A673 (cell line): Measurements from ENCODE around the gene ZNF441. TPM values are rescaled to one million over a fixed set of nuclear protein-coding genes. Genes with fewer than 3 reads are reported as not detected.
"Not testable (repeated sequence)": the region's sequence is repeated elsewhere in the genome, so short reads cannot be mapped to it uniquely, and the experiment has no call there.

Experiments
- BruUV-seq: library from RNA; stranded (reverse); fragments of 400-500 nt; replicated peaks from 2 replicates; lab custom pipeline; 2021; lab: Mats Ljungman, UMichigan
- CTCF ChIA-PET: fragments of 300-600 bp; sonication (Branson Sonifier 250); formaldehyde crosslinking; loops from one replicate; lab custom pipeline; 2022; ENCODE audit warnings: antibody characterized with exemption; lab: Charles Lee
- POLR2A ChIA-PET: fragments of 300-600 bp; sonication (Branson Sonifier 250); formaldehyde crosslinking; loops from one replicate; lab custom pipeline; 2022; ENCODE audit warnings: antibody characterized with exemption; ENCODE audit not compliant: low non-redundant PET; lab: Charles Lee
- DNase-seq: peaks from one replicate; pipeline ENCODE4 v3.0.0-alpha.2; 2015; ENCODE audit warnings: low spot score
- H3K27ac ChIP-seq: fragments of 200-600 bp; sonication (generic); 2 replicates; pipeline ENCODE4 v1.5.1; 2016; ENCODE audit warnings: mixed run types, low read depth, mild to moderate bottlenecking, mixed read lengths, antibody characterized with exemption, low read length; ENCODE audit not compliant: poor library complexity, severe bottlenecking
- H3K27me3 ChIP-seq: fragments of 200-600 bp; sonication (generic); replicated peaks from 2 replicates; pipeline ENCODE4 v1.6.1; 2017; ENCODE audit warnings: mixed run types, low read depth, mild to moderate bottlenecking, mixed read lengths, antibody characterized with exemption, low read length; ENCODE audit not compliant: insufficient read depth, poor library complexity
- H3K36me3 ChIP-seq: fragments of 200-600 bp; sonication (generic); 2 replicates; pipeline ENCODE4 v1.6.1; 2016; ENCODE audit warnings: mixed run types, mild to moderate bottlenecking, mixed read lengths, antibody characterized with exemption, low read length; ENCODE audit not compliant: insufficient read depth, poor library complexity, severe bottlenecking
- H3K4me1 ChIP-seq: fragments of 200-600 bp; sonication (generic); 2 replicates; pipeline ENCODE4 v1.6.1; 2017; ENCODE audit warnings: mixed run types, mild to moderate bottlenecking, mixed read lengths, antibody characterized with exemption, low read length; ENCODE audit not compliant: insufficient read depth, poor library complexity, severe bottlenecking
- H3K4me3 ChIP-seq: fragments of 200-600 bp; sonication (generic); 2 replicates; pipeline ENCODE4 v1.5.1; 2016; ENCODE audit warnings: low read depth, mixed run types, mild to moderate bottlenecking, mixed read lengths, low read length; ENCODE audit not compliant: poor library complexity, severe bottlenecking
- H3K9me3 ChIP-seq: fragments of 200-600 bp; sonication (generic); 2 replicates; pipeline ENCODE4 v1.6.1; 2016; ENCODE audit warnings: mixed run types, low read depth, mild to moderate bottlenecking, mixed read lengths, antibody characterized with exemption, low read length; ENCODE audit not compliant: poor library complexity, severe bottlenecking
- EZH2 ChIP-seq: fragments of 200-600 bp; sonication (generic); IDR thresholded peaks from 2 replicates; pipeline ENCODE4 v1.6.1; 2017; ENCODE audit warnings: borderline replicate concordance, low read depth, mild to moderate bottlenecking, mixed read lengths, antibody characterized with exemption, low read length; ENCODE audit not compliant: poor library complexity, severe bottlenecking
- intact Hi-C: fragments of 100-400 bp; cut with micrococcal nuclease; formaldehyde crosslinking; loops from one replicate; pipeline ENCODE4 v1.10.0; 2022; ENCODE audit not compliant: unreplicated experiment
- total RNA-seq: library from RNA; stranded (reverse); gene quantifications from 2 replicates; pipeline ENCODE4 v1.2.3, GENCODE V29; 2021
- TF ChIP-seq, protein P1 (sequence below): fragments of 300-800, 200-600 bp; sonication (generic); conservative IDR thresholded peaks from 2 replicates; pipeline ENCODE4 v1.5.1; 2017; ENCODE audit warnings: low read depth, mild to moderate bottlenecking, antibody characterized with exemption, low read length, moderate library complexity, mixed read lengths

The ZNF441 gene
- total RNA-seq, 1 experiment from 2014 or later = 3.7 TPM

- TF ChIP-seq, protein P1, sequence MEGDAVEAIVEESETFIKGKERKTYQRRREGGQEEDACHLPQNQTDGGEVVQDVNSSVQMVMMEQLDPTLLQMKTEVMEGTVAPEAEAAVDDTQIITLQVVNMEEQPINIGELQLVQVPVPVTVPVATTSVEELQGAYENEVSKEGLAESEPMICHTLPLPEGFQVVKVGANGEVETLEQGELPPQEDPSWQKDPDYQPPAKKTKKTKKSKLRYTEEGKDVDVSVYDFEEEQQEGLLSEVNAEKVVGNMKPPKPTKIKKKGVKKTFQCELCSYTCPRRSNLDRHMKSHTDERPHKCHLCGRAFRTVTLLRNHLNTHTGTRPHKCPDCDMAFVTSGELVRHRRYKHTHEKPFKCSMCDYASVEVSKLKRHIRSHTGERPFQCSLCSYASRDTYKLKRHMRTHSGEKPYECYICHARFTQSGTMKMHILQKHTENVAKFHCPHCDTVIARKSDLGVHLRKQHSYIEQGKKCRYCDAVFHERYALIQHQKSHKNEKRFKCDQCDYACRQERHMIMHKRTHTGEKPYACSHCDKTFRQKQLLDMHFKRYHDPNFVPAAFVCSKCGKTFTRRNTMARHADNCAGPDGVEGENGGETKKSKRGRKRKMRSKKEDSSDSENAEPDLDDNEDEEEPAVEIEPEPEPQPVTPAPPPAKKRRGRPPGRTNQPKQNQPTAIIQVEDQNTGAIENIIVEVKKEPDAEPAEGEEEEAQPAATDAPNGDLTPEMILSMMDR = no peak
- no peak for TF ChIP-seq EZH2
- H3K4me3 ChIP-seq = no peak overlapping the region
- CTCF ChIA-PET = no interaction called here
- no TSS peak for BruUV-seq
- no peaks in the 10 kb centered on the region for H3K27me3 ChIP-seq
- H3K9me3 ChIP-seq = peaks cover 4% of the 10 kb centered on the region
- no peaks in the 10 kb centered on the region for H3K36me3 ChIP-seq
- intact Hi-C loops = no loop called here
- DNase-seq = no peak
- no peak overlapping the region for H3K27ac ChIP-seq
- POLR2A ChIA-PET = no interaction called here
- no peaks in the 10 kb centered on the region for H3K4me1 ChIP-seq
Observed at GRCh38 chr19:11763611-11764010, 3.2 kb upstream of the ZNF441 start.

GRCh38 chr19:11767633-11768133 lies 883 bp downstream of the ZNF441 start:
- no peaks in the 10 kb centered on the region for H3K36me3 ChIP-seq
- peak; percentile 5 for DNase-seq
- TF ChIP-seq, protein P1 = no peak
- TF ChIP-seq EZH2 = no peak
- H3K27me3 ChIP-seq = no peaks in the 10 kb centered on the region
- ChIA-PET POLR2A (no interaction called here), CTCF (no interaction called here)
- BruUV-seq = no TSS peak
- intact Hi-C loops = loop anchor here (2.0 kb wide), 1 partner anchor 73 kb away; no protein-coding TSS in a partner anchor
- no peaks in the 10 kb centered on the region for H3K4me1 ChIP-seq
- H3K4me3 ChIP-seq = peak overlapping the region; percentile 68
- H3K9me3 ChIP-seq = no peaks in the 10 kb centered on the region
- peak overlapping the region; percentile 47 for H3K27ac ChIP-seq

DNA sequence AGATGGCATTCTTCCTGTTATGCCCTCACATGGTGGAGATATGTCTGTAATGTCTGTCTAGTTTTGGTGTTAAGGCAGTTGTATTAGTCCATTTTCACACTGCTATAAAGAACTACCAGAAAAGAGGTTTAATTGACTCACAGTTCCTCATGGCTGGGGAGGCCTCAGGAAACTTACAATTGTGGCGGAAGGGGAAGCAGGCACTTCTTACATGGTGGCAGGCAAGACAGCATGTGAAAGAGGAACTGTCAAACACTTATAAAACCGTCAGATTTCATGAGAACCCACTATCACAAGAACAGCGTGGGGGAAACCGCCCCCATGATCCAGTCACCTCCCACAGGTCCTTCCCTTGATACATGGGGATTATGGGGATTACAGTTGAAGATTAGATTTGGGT lies 3.2 kb downstream of the ZNF441 start:
- Histone ChIP-seq H3K4me3 (no peak overlapping the region), H3K36me3 (no peaks in the 10 kb centered on the region), H3K9me3 (peaks cover 7% of the 10 kb centered on the region), H3K27ac (no peak overlapping the region), H3K27me3 (no peaks in the 10 kb centered on the region), H3K4me1 (no peaks in the 10 kb centered on the region)
- no peak for TF ChIP-seq EZH2
- TF ChIP-seq, protein P1 = no peak
- ChIA-PET CTCF (no interaction called here), POLR2A (no interaction called here)
- DNase-seq = no peak
- BruUV-seq = no TSS peak
- intact Hi-C loops = no loop called here

DNA sequence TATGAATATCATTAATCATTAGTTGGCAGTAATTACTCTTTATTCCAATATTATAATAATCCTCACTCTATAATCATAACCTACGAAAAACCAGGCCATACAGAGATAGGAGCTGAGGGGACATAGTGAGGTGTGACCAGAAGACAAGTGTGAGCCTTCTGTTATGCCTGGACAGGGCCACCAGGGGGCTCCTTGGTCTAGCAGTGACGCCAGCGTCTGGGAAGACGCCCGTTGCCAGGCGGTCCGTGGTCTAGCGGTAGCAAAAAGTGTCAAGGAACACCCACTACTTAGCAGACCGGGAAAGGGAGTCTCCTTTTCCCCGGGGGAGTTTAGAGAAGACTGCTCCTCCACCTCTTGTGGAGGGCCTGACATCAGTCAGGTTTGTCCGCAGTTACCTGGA lies 4.7 kb downstream of the ZNF441 start:
- CTCF ChIA-PET, H3K27ac ChIP-seq, intact Hi-C loops, DNase-seq, H3K27me3 ChIP-seq, BruUV-seq, H3K4me3 ChIP-seq, H3K4me1 ChIP-seq, H3K36me3 ChIP-seq, POLR2A ChIA-PET: not testable (repeated sequence)
- H3K9me3 ChIP-seq = peaks cover 18% of the 10 kb centered on the region

DNA sequence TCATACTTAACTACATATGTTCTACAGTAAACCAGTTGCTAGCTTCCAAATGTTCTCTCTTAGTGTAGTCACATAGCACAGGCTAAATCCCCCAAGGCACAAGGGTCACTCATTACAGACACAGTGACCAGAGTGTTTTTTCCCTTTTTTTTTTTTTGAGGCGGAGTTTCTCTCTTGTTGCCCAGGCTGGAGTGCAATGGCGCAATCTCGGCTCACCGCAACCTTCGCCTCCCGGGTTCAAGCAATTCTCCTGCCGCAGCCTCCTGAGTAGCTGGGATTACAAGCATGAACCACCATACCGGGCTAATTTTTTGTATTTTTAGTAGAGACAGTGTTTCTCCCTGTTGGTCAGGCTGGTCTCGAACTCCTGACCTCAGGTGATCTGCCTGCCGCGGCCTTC lies 9.9 kb downstream of the ZNF441 start:
- H3K4me3 ChIP-seq, DNase-seq, H3K27me3 ChIP-seq, intact Hi-C loops, H3K4me1 ChIP-seq, H3K27ac ChIP-seq, BruUV-seq, CTCF ChIA-PET: not testable (repeated sequence)
- H3K36me3 ChIP-seq = peaks cover 39% of the 10 kb centered on the region
- peaks cover 63% of the 10 kb centered on the region for H3K9me3 ChIP-seq
- POLR2A ChIA-PET = interaction anchor here (0.7 kb wide), 1 partner anchor 1010 kb away, joined by 3 read pairs; no protein-coding TSS in a partner anchor
